MCF 10A (cell line): Measurements from ENCODE around the gene SMYD3. TPM values are rescaled to one million over a fixed set of nuclear protein-coding genes. Genes with fewer than 3 reads are reported as not detected.

Source experiments
- BruUV-seq: library from RNA; stranded (reverse); fragments of 400-500 nt; replicated peaks from 2 replicates; lab custom pipeline; 2021; lab: Mats Ljungman, UMichigan
- CTCF ChIA-PET: fragments of 300-600 bp; sonication (Branson Sonifier 250); formaldehyde crosslinking; extraction: SDS; loops from one replicate; lab custom pipeline; 2021; ENCODE audit warnings: antibody characterized with exemption, inconsistent platforms; lab: Yijun Ruan, JAX
- POLR2A ChIA-PET: fragments of 300-600, 350-650 bp; sonication (Branson Sonifier 250); formaldehyde crosslinking; extraction: SDS; loops from one replicate; lab custom pipeline; 2020; ENCODE audit warnings: antibody characterized with exemption, inconsistent platforms; lab: Yijun Ruan, JAX
- DNase-seq: peaks from one replicate; pipeline ENCODE4 v3.0.0-alpha.2; 2018; ENCODE audit not compliant: unreplicated experiment
- H3K27ac Mint-ChIP-seq: one replicate; pipeline ENCODE4 v1.8.0; 2022; ENCODE audit warnings: mild to moderate bottlenecking, low read depth, mixed read lengths; ENCODE audit not compliant: unreplicated experiment
- H3K27me3 Mint-ChIP-seq: one replicate; pipeline ENCODE4 v1.8.0; 2022; ENCODE audit warnings: mixed read lengths; ENCODE audit not compliant: insufficient read depth, unreplicated experiment
- H3K36me3 Mint-ChIP-seq: one replicate; pipeline ENCODE4 v1.8.0; 2022; ENCODE audit warnings: mild to moderate bottlenecking, moderate library complexity, mixed read lengths; ENCODE audit not compliant: insufficient read depth, unreplicated experiment
- H3K4me1 Mint-ChIP-seq: one replicate; pipeline ENCODE4 v1.8.0; 2022; ENCODE audit warnings: mixed read lengths; ENCODE audit not compliant: insufficient read depth, unreplicated experiment
- H3K4me3 Mint-ChIP-seq: one replicate; pipeline ENCODE4 v1.8.0; 2022; ENCODE audit warnings: mild to moderate bottlenecking, moderate library complexity, mixed read lengths; ENCODE audit not compliant: unreplicated experiment
- H3K9me3 Mint-ChIP-seq: one replicate; pipeline ENCODE4 v1.8.0; 2022; ENCODE audit warnings: mixed read lengths; ENCODE audit not compliant: unreplicated experiment
- intact Hi-C: fragments of 100-400 bp; cut with micrococcal nuclease; formaldehyde crosslinking; loops from 2 replicates; pipeline ENCODE4 v1.14.1; 2022
- total RNA-seq: library from RNA; stranded (reverse); gene quantifications from 2 replicates; pipeline ENCODE4 v1.2.3, GENCODE V29; 2022
- TF ChIP-seq, protein P1 (sequence below): fragments of 200-600 bp; IDR thresholded peaks from one replicate; pipeline ENCODE4 v1.8.0; 2022; ENCODE audit warnings: antibody characterized with exemption, mild to moderate bottlenecking; ENCODE audit not compliant: unreplicated experiment

Gene SMYD3
- total RNA-seq, 1 experiment from 2014 or later = 26.9 TPM

DNA sequence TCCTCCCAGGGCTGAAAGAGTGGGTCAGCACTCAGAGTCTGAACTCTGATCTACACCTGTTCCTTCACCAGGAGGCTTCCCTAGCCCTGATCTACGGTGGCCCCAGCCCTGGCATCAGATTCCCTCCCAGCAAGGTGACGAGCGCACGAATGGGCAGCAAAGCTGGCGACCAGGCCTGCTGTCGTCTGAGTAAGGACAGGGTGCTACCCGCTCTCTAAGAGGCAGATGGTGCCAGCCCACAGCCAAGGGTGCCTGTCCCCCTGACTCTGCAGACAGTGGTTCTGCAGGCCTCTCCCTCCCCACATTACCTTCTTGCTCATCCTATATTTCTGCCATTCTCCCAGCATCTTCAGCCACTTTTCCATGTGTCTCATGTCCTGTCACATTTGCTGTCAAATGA is 10.3 kb upstream of the SMYD3 start:
- Mint-ChIP-seq H3K9me3 (peaks cover 21% of the 10 kb centered on the region), H3K4me1 (no peaks in the 10 kb centered on the region), H3K27ac (no peak overlapping the region), H3K36me3 (no peaks in the 10 kb centered on the region), H3K27me3 (no peaks in the 10 kb centered on the region), H3K4me3 (no peak overlapping the region)
- no TSS peak for BruUV-seq
- intact Hi-C loops = no loop called here
- POLR2A ChIA-PET = interaction anchor here (1.2 kb wide), 1 partner anchor 48 kb away, joined by 4 read pairs; no protein-coding TSS in a partner anchor
- TF ChIP-seq, protein P1, sequence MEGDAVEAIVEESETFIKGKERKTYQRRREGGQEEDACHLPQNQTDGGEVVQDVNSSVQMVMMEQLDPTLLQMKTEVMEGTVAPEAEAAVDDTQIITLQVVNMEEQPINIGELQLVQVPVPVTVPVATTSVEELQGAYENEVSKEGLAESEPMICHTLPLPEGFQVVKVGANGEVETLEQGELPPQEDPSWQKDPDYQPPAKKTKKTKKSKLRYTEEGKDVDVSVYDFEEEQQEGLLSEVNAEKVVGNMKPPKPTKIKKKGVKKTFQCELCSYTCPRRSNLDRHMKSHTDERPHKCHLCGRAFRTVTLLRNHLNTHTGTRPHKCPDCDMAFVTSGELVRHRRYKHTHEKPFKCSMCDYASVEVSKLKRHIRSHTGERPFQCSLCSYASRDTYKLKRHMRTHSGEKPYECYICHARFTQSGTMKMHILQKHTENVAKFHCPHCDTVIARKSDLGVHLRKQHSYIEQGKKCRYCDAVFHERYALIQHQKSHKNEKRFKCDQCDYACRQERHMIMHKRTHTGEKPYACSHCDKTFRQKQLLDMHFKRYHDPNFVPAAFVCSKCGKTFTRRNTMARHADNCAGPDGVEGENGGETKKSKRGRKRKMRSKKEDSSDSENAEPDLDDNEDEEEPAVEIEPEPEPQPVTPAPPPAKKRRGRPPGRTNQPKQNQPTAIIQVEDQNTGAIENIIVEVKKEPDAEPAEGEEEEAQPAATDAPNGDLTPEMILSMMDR = no peak
- DNase-seq = no peak
- CTCF ChIA-PET = interaction anchor here (0.7 to 1.2 kb wide), 2 partner anchors 19 to 25 kb away, joined by 3 read pairs; no protein-coding TSS in a partner anchor

DNA sequence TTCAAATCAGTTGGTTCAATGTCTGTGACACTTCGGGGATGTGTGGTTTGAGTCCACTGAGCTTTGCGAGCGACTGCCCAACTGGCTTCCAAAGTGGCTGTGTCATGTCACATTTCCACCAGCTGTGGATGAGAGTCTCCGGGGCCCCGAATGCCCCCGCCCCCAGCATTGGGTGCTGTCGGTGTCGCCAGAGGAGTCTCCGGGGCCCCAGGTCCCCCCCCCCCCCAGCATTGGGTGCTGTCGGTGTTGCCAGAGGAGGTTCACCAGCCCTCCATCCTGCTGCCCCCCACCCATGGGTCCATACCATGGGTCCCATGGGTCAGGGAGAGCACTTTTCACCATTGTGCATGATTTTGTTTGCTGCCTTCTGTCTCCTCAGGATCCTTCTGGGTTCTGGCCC is 9.0 kb upstream of the SMYD3 start:
- ChIA-PET CTCF (interaction anchor here (0.5 to 1.3 kb wide), 3 partner anchors 21 to 174 kb away, joined by 3 to 4 read pairs (median 3); no protein-coding TSS in a partner anchor), POLR2A (interaction anchor here (1.2 kb wide), 1 partner anchor 9 kb away, joined by 6 read pairs; the partner anchor contains the start of gene SMYD3)

DNA sequence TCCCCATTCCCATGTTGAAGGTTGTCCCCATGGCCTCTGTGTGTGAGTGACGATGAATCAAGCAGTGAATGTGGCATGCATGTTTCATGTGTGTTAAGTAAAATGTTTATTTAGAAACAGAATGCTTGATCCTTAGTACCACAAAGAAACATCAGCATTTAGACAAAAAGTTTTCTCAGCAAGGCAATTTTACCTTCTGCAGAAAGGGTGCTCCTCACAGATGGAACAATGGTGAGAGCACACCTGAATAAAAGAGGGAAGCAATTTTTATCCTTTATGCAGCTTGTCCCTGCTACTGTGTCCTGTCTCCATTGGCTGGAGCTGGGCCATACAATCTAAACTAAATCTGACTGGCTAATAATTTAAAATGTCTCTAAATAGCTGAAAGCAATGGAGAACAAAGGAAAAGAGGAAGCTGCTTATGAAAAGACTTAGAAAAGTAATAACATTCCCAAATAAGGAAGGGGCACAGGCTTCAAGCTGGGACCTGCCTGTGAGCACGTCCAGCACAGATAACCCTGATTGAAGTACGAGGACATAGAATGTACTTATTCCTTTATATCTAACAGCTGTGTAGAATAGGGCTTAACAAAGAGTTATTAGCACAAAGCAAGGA is 8.4 kb upstream of the SMYD3 start:
- H3K4me1 Mint-ChIP-seq = no peaks in the 10 kb centered on the region
- ChIA-PET CTCF (interaction anchor here (1.3 kb wide), 1 partner anchor 175 kb away, joined by 3 read pairs; no protein-coding TSS in a partner anchor), POLR2A (interaction anchor here (0.7 to 1.2 kb wide), 2 partner anchors 9 to 1335 kb away, joined by 3 to 6 read pairs; partner anchors contain the start of gene SMYD3)
- intact Hi-C loops = no loop called here
- TF ChIP-seq, protein P1 = no peak
- no peaks in the 10 kb centered on the region for H3K36me3 Mint-ChIP-seq
- DNase-seq = no peak
- no peaks in the 10 kb centered on the region for H3K27me3 Mint-ChIP-seq
- no peak overlapping the region for H3K27ac Mint-ChIP-seq
- BruUV-seq = no TSS peak
- H3K4me3 Mint-ChIP-seq = no peak overlapping the region
- peaks cover 21% of the 10 kb centered on the region for H3K9me3 Mint-ChIP-seq

More for the DNA sequence above, 9.0 kb upstream of the SMYD3 start:
- Mint-ChIP-seq H3K27ac (no peak overlapping the region), H3K4me1 (no peaks in the 10 kb centered on the region), H3K4me3 (no peak overlapping the region), H3K9me3 (peaks cover 21% of the 10 kb centered on the region), H3K27me3 (no peaks in the 10 kb centered on the region), H3K36me3 (no peaks in the 10 kb centered on the region)
- DNase-seq = no peak
- BruUV-seq = no TSS peak
- intact Hi-C loops = no loop called here
- TF ChIP-seq, protein P1 = no peak

DNA sequence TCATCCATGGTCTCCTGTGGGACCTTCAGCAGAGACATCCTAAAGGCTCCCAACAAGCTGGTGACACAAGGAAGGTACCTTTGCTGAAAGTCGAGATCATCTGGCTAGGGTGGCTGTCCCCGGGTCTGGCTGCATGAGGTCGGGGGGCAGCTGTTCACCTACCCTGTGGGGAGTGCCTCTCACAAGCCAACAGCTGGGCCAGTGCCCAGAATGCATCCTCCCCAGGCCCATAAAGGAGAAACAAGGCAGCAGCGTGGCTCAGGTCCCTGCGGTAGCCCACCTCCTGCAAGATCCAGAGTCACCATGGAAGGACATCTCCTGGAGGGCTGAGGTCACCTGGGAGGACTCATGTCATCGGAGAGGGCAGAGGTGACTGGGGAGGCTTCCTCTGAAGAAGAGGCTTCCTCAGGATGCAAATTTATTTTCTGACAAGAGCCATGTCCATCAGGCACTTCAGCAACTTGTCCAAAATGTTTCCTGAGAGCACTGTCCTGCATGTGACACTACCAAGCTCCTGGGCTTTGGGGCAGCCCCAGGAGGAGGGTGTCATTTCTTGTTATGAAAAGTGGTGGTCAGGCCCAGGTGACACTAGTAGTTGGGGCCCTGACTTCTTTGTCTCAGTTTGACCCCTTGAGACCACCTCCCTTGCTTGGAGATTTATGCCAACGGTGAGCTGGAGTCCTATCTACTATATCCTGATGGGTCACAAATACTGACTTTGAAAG is 6.7 kb upstream of the SMYD3 start:
- no peak overlapping the region for H3K4me3 Mint-ChIP-seq
- CTCF ChIA-PET = interaction anchor here (0.6 to 1.2 kb wide), 2 partner anchors 16 to 145 kb away, joined by 3 to 5 read pairs; no protein-coding TSS in a partner anchor
- BruUV-seq = no TSS peak

More for the DNA sequence above, 6.7 kb upstream of the SMYD3 start:
- H3K27ac Mint-ChIP-seq = no peak overlapping the region
- no peaks in the 10 kb centered on the region for H3K4me1 Mint-ChIP-seq
- POLR2A ChIA-PET = no interaction called here
- no peaks in the 10 kb centered on the region for H3K36me3 Mint-ChIP-seq
- intact Hi-C loops = no loop called here
- no peaks in the 10 kb centered on the region for H3K27me3 Mint-ChIP-seq
- H3K9me3 Mint-ChIP-seq = peaks cover 21% of the 10 kb centered on the region
- TF ChIP-seq, protein P1 = no peak
- DNase-seq = no peak
